Activated CD4-positive, alpha-beta T cell treated with anti-CD3 and anti-CD28 coated beads, Interleukin-2, amount 50 U/mL, for 1 hour (primary cell): ENCODE results near the gene ETNK2.
"Not testable (repeated sequence)": the region's sequence is repeated elsewhere in the genome, so short reads cannot be mapped to it uniquely, and the experiment has no call there.

Source experiments
- DNase-seq: peaks from one replicate; pipeline ENCODE4 v3.0.0-alpha.2; 2020

The ETNK2 gene

GRCh38 chr1:204124639-204125038, 27.2 kb downstream of the ETNK2 start:
- no peak for DNase-seq

GRCh38 chr1:204123376-204123775, 28.5 kb downstream of the ETNK2 start:
- DNase-seq = no peak

- no peak for DNase-seq
Measured at GRCh38 chr1:204121840-204122555, 29.8 kb downstream of the ETNK2 start.

GRCh38 chr1:204116539-204116938, 35.3 kb downstream of the ETNK2 start:
- DNase-seq = no peak

GRCh38 chr1:204115116-204115515, 36.7 kb downstream of the ETNK2 start:
- DNase-seq = no peak

- DNase-seq = no peak
Measured at GRCh38 chr1:204114606-204115005, 37.2 kb downstream of the ETNK2 start.

- DNase-seq = no peak
Measured at GRCh38 chr1:204113896-204114295, 37.9 kb downstream of the ETNK2 start.

GRCh38 chr1:204112876-204113730, 38.7 kb downstream of the ETNK2 start:
- DNase-seq = no peak

GRCh38 chr1:204110894-204111633, 40.8 kb downstream of the ETNK2 start:
- no peak for DNase-seq

- no peak for DNase-seq
Measured at GRCh38 chr1:204108312-204109141, 43.3 kb downstream of the ETNK2 start.

- no peak for DNase-seq
Measured at GRCh38 chr1:204107892-204108291, 44.0 kb downstream of the ETNK2 start.

GRCh38 chr1:204106825-204107224, 45.0 kb downstream of the ETNK2 start:
- no peak for DNase-seq

GRCh38 chr1:204105131-204105515, 46.7 kb downstream of the ETNK2 start:
- no peak for DNase-seq

- no peak for DNase-seq
Measured at GRCh38 chr1:204104331-204105130, 47.3 kb downstream of the ETNK2 start.

GRCh38 chr1:204103431-204103741, 48.5 kb downstream of the ETNK2 start:
- DNase-seq = no peak

- DNase-seq = no peak
Measured at GRCh38 chr1:204102739-204103430, 49.0 kb downstream of the ETNK2 start.

- DNase-seq = no peak
Measured at GRCh38 chr1:204102029-204102611, 49.7 kb downstream of the ETNK2 start.

GRCh38 chr1:204099754-204100153, 52.1 kb downstream of the ETNK2 start:
- not testable (repeated sequence) for DNase-seq

- no peak for DNase-seq
Measured at GRCh38 chr1:204098683-204099082, 53.2 kb downstream of the ETNK2 start.

GRCh38 chr1:204096931-204097330, 54.9 kb downstream of the ETNK2 start:
- no peak for DNase-seq
